H1 (cell line): ENCODE data around the gene JDP2. TPM values are rescaled to one million over a fixed set of nuclear protein-coding genes. Genes with fewer than 3 reads are reported as not detected.

Experiments
- CTCF ChIA-PET: fragments of 300-600 bp; sonication (Branson Sonifier 250); formaldehyde crosslinking; loops from one replicate; lab custom pipeline; 2021; ENCODE audit not compliant: partially characterized antibody; lab: Charles Lee
- POLR2A ChIA-PET: fragments of 300-600 bp; sonication (Branson Sonifier 250); formaldehyde crosslinking; loops from one replicate; lab custom pipeline; 2021; ENCODE audit warnings: inconsistent platforms; ENCODE audit not compliant: partially characterized antibody; lab: Charles Lee
- DNase-seq, 2 experiments: peaks; one replicate each; pipeline versions ENCODE4 v3.0.0 to v3.0.0-alpha.2; 2010 to 2022; ENCODE audit warnings: low spot score in 2 of 2, low read depth in 1 of 2, mixed read lengths in 1 of 2
- FAIRE-seq: peaks from 2 replicates; lab custom pipeline; 2011; peaks lifted over from hg19 to GRCh38; lab: Jason Lieb, UNC
- H2AFZ ChIP-seq: 2 replicates; pipeline ENCODE4 v1.8.1; 2012; ENCODE audit warnings: low read length, inconsistent platforms
- H2AK5ac ChIP-seq: 2 replicates; pipeline ENCODE4 v1.6.1; 2013; ENCODE audit warnings: low read depth, low read length
- H2BK120ac ChIP-seq: replicated peaks from 2 replicates; pipeline ENCODE3; 2013; ENCODE audit warnings: low read depth, low read length, inconsistent platforms
- H2BK12ac ChIP-seq: 2 replicates; pipeline ENCODE4 v1.6.1; 2013; ENCODE audit warnings: low read depth, low read length
- H2BK15ac ChIP-seq: 2 replicates; pipeline ENCODE4 v1.6.1; 2013; ENCODE audit warnings: low read length
- H2BK20ac ChIP-seq: 2 replicates; pipeline ENCODE4 v1.6.1; 2013; ENCODE audit warnings: low read length
- H2BK5ac ChIP-seq: 2 replicates; pipeline ENCODE4 v1.6.1; 2013; ENCODE audit warnings: low read depth, low read length
- H3K14ac ChIP-seq: 2 replicates; pipeline ENCODE4 v1.6.1; 2013; ENCODE audit warnings: inconsistent platforms; ENCODE audit not compliant: insufficient read length
- H3K18ac ChIP-seq: 2 replicates; pipeline ENCODE4 v1.6.1; 2013; ENCODE audit warnings: low read length; ENCODE audit errors: extremely low read depth
- H3K23ac ChIP-seq: 2 replicates; pipeline ENCODE4 v1.6.1; 2013; ENCODE audit warnings: inconsistent platforms; ENCODE audit not compliant: insufficient read length
- H3K23me2 ChIP-seq: 2 replicates; pipeline ENCODE4 v1.6.1; 2013; ENCODE audit warnings: low read depth, low read length
- H3K27ac ChIP-seq: 2 replicates; pipeline ENCODE4 v1.6.1; 2011; ENCODE audit warnings: low read depth, low read length, inconsistent platforms
- H3K27me3 ChIP-seq, 4 experiments: replicated peaks in 1 of 4; 1 replicate in 1 of 4; 2 replicates in 3 of 4; pipeline versions ENCODE4 v1.6.1 to v1.8.1; 2011 to 2013; ENCODE audit warnings: low read length in 3 of 4, mild to moderate bottlenecking in 3 of 4, inconsistent platforms in 2 of 4, mixed read lengths in 2 of 4, moderate library complexity in 1 of 4; ENCODE audit not compliant: control insufficient read depth in 3 of 4, insufficient read depth in 3 of 4; ENCODE audit errors: extremely low read depth in 1 of 4
- H3K36me3 ChIP-seq, 4 experiments: 2 replicates each; pipeline versions ENCODE4 v1.6.1 to v1.8.1; 2011 to 2013; ENCODE audit warnings: mild to moderate bottlenecking in 4 of 4, low read length in 3 of 4, moderate library complexity in 2 of 4, control low read depth in 1 of 4, inconsistent platforms in 1 of 4; ENCODE audit not compliant: insufficient read depth in 4 of 4, control insufficient read depth in 2 of 4
- H3K4ac ChIP-seq: replicated peaks from 2 replicates; pipeline ENCODE3; 2013; ENCODE audit warnings: low read length, low read depth, mixed read lengths, inconsistent platforms; ENCODE audit not compliant: insufficient read length
- H3K4me1 ChIP-seq, 4 experiments: replicated peaks in 1 of 4; 1 replicate in 1 of 4; 2 replicates in 3 of 4; pipeline versions ENCODE4 v1.6.1 to v1.8.1; 2011 to 2013; ENCODE audit warnings: low read length in 3 of 4, inconsistent platforms in 2 of 4, mixed read lengths in 1 of 4; ENCODE audit not compliant: insufficient read depth in 4 of 4, control insufficient read depth in 3 of 4
- H3K4me2 ChIP-seq, 2 experiments: 2 replicates each; pipeline versions ENCODE4 v1.6.1 to v1.8.1; 2011 to 2013; ENCODE audit warnings: low read depth in 2 of 2, low read length in 2 of 2, control low read depth in 1 of 2, inconsistent platforms in 1 of 2, mild to moderate bottlenecking in 1 of 2; ENCODE audit not compliant: insufficient read depth in 1 of 2
- H3K4me3 ChIP-seq, 4 experiments: fragments of 200-600, 300-600 bp in 1 of 4; sonication (generic), shearing (Covaris generic), sonication (Bioruptor Twin) in 1 of 4; 2 replicates each; pipeline versions ENCODE4 v1.5.1 to v1.8.1; 2011 to 2016; ENCODE audit warnings: low read length in 4 of 4, low read depth in 3 of 4, control low read depth in 2 of 4, inconsistent platforms in 2 of 4, mild to moderate bottlenecking in 2 of 4, mixed read lengths in 1 of 4, moderate library complexity in 1 of 4; ENCODE audit not compliant: insufficient read depth in 2 of 4; ENCODE audit errors: extremely low read depth in 1 of 4
- H3K56ac ChIP-seq: replicated peaks from 2 replicates; pipeline ENCODE3; 2013; ENCODE audit warnings: low read depth, mild to moderate bottlenecking, mixed read lengths, low read length, inconsistent platforms; ENCODE audit not compliant: insufficient read length
- H3K79me1 ChIP-seq: 2 replicates; pipeline ENCODE4 v1.6.1; 2013; ENCODE audit warnings: low read depth, low read length, control low read depth
- H3K79me2 ChIP-seq, 2 experiments: 2 replicates each; pipeline versions ENCODE4 v1.6.1 to v1.8.1; 2012 to 2013; ENCODE audit warnings: low read length in 2 of 2, mild to moderate bottlenecking in 2 of 2, inconsistent platforms in 1 of 2; ENCODE audit not compliant: insufficient read depth in 2 of 2, control insufficient read depth in 1 of 2
- H3K9ac ChIP-seq, 4 experiments: replicated peaks in 1 of 4; 1 replicate in 1 of 4; 2 replicates in 3 of 4; pipeline versions ENCODE4 v1.6.1 to v1.8.1; 2011 to 2013; ENCODE audit warnings: low read depth in 3 of 4, low read length in 3 of 4, control low read depth in 2 of 4, mild to moderate bottlenecking in 2 of 4, moderate library complexity in 2 of 4, inconsistent platforms in 1 of 4; ENCODE audit errors: extremely low read depth in 1 of 4
- H3K9me3 ChIP-seq, 2 experiments: 2 replicates each; pipeline versions ENCODE4 v1.6.1 to v1.8.1; 2012 to 2013; ENCODE audit warnings: mild to moderate bottlenecking in 2 of 2, moderate library complexity in 2 of 2, control low read depth in 1 of 2, inconsistent platforms in 1 of 2, low read depth in 1 of 2, low read length in 1 of 2, mixed read lengths in 1 of 2; ENCODE audit not compliant: insufficient read depth in 2 of 2
- H4K20me1 ChIP-seq, 2 experiments: replicated peaks in 1 of 2; 2 replicates each; pipeline versions ENCODE3 to v1.8.1; 2011 to 2013; ENCODE audit warnings: inconsistent platforms in 2 of 2, low read length in 2 of 2, mild to moderate bottlenecking in 1 of 2; ENCODE audit not compliant: insufficient read depth in 2 of 2, control insufficient read depth in 1 of 2
- H4K5ac ChIP-seq: 2 replicates; pipeline ENCODE4 v1.6.1; 2013; ENCODE audit warnings: low read length, low read depth, mixed read lengths, inconsistent platforms; ENCODE audit not compliant: insufficient read length
- H4K8ac ChIP-seq: 2 replicates; pipeline ENCODE4 v1.8.0; 2013; ENCODE audit warnings: mild to moderate bottlenecking, moderate library complexity, low read length, inconsistent platforms; ENCODE audit not compliant: insufficient read depth; ENCODE audit errors: extremely low read depth
- H4K91ac ChIP-seq: replicated peaks from 2 replicates; pipeline ENCODE3; 2013; ENCODE audit warnings: low read length, mixed read lengths, inconsistent platforms; ENCODE audit not compliant: insufficient read length
- CBX8 ChIP-seq: fragments of 300-800, 300-1000 bp; sonication (generic); IDR thresholded peaks from 2 replicates; pipeline ENCODE4 v1.7.1; 2016; ENCODE audit warnings: low read depth, low read length, borderline replicate concordance
- CTBP2 ChIP-seq: IDR thresholded peaks from 2 replicates; pipeline ENCODE4 v1.7.0; 2011; ENCODE audit warnings: borderline replicate concordance, mild to moderate bottlenecking, moderate library complexity, mixed read lengths, low read length; ENCODE audit not compliant: insufficient read depth, insufficient read length
- EGR1 ChIP-seq: IDR thresholded peaks from 2 replicates; pipeline ENCODE4 v1.6.1; 2011; ENCODE audit warnings: low read depth, low read length, borderline replicate concordance
- HDAC6 ChIP-seq: IDR thresholded peaks from one replicate; pipeline ENCODE4 v1.7.1; 2012; ENCODE audit warnings: low read depth, mild to moderate bottlenecking, inconsistent platforms, low read length, moderate library complexity
- JUND ChIP-seq: IDR thresholded peaks from 2 replicates; pipeline ENCODE4 v1.6.1; 2011; ENCODE audit warnings: mild to moderate bottlenecking, improper control_type of control experiment, low read length
- MAFK ChIP-seq: IDR thresholded peaks from 2 replicates; pipeline ENCODE4 v1.6.1; 2012; ENCODE audit warnings: low read depth, mild to moderate bottlenecking, improper control_type of control experiment, low read length
- POLR2A ChIP-seq, 2 experiments: IDR thresholded peaks; 1 replicate in 1 of 2; 2 replicates in 1 of 2; pipeline ENCODE4 v1.6.1; 2011; ENCODE audit warnings: low read depth in 2 of 2, low read length in 2 of 2, mild to moderate bottlenecking in 2 of 2; ENCODE audit errors: control extremely low read depth in 1 of 2
- SIRT6 ChIP-seq: IDR thresholded peaks from one replicate; pipeline ENCODE4 v1.7.1; 2012; ENCODE audit warnings: low read length, inconsistent platforms
- SP1 ChIP-seq: IDR thresholded peaks from 2 replicates; pipeline ENCODE4 v1.6.1; 2011; ENCODE audit warnings: low read depth, low read length
- TEAD4 ChIP-seq: IDR thresholded peaks from 2 replicates; pipeline ENCODE4 v1.6.1; 2012; ENCODE audit warnings: low read depth, low read length, inconsistent platforms, mixed read lengths
- ZNF274 ChIP-seq: IDR thresholded peaks from 2 replicates; pipeline ENCODE4 v1.7.0; 2012; ENCODE audit warnings: low read length, borderline replicate concordance; ENCODE audit errors: extremely low read depth
- WGBS, 2 experiments: shearing (Covaris generic) in 1 of 2; methylation state at CpG; one replicate each; pipeline versions ENCODE4 v1.1.6 to v1.1.7; 2013 to 2015; ENCODE audit warnings: low lambda C conversion rate in 2 of 2, mixed read lengths in 2 of 2, inconsistent platforms in 1 of 2, low coverage in 1 of 2, missing lambda C conversion rate in 1 of 2; ENCODE audit not compliant: insufficient replicate concordance in 2 of 2, insufficient coverage in 1 of 2, insufficient read length in 1 of 2; ENCODE audit errors: extremely low coverage in 1 of 2, missing lambda C conversion rate in 1 of 2; 5-methylcytosine and 5-hydroxymethylcytosine counted together
- polyA plus RNA-seq, 7 experiments: library from polyadenylated mRNA; depleted of rRNA in 3 of 7; stranded (reverse) in 5 of 7; unstranded in 2 of 7; fragments of >200 nt in 5 of 7; fragments of 200-250 nt in 2 of 7; gene quantifications; 1 replicate in 5 of 7; 2 replicates in 1 of 7; 4 replicates in 1 of 7; pipeline versions ENCODE4 v1.2.1 to v1.2.3, GENCODE V29; 2011 to 2013; ENCODE audit warnings: missing spikeins in 2 of 7, mixed read lengths in 2 of 7
- total RNA-seq: library from RNA; stranded (reverse); fragmentation: NEBNext Ultra II Directional; extraction: Animal tissue kit (Norgen Biotek cat#: 25700); gene quantifications from 2 replicates; pipeline ENCODE4 v1.2.1, GENCODE V29; 2021
- TF ChIP-seq, protein P1 (sequence below): IDR thresholded peaks from 2 replicates; pipeline ENCODE4 v1.6.1; 2012; ENCODE audit warnings: low read length, inconsistent platforms

The JDP2 gene
- total and polyA plus RNA-seq, 2 of the 8 experiments (the other 6 are each of a cell fraction or from before 2014, with no cell fraction given): 8.9 to 27.2 TPM

DNA sequence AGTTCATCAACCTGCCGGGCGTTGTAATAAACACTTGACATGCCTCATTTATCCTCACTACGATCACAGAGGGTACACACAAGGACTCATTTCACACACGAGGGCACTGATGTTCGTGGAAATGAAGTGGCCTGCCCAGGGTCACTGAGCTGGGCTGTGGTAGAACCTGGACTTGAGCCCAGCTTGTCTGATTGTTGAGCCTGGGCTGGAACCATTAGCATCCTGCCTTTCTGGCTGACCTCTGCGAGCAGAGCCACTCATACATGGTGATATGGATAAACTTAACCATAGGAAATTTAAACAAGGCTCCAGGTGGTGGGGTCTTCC lies 16.6 kb upstream of the JDP2 start:
- no peak overlapping the region for H3K4ac ChIP-seq
- H3K79me2 ChIP-seq: no peaks in the 10 kb centered on the region
- H2BK120ac ChIP-seq: no peak overlapping the region
- peak overlapping the region; percentile 50 for H2BK20ac ChIP-seq
- H3K18ac ChIP-seq: peak overlapping the region; percentile 43
- 88% methylated on average over 6 of the region's 6 CpGs; no CpG with 5 or more reads in 1 of the 2 experiments for WGBS, 2 experiments
- no peak overlapping the region for H3K23ac ChIP-seq
- H2BK5ac ChIP-seq: peak overlapping the region; percentile 49; the same call in 1 of the 2 replicates
- no peaks in the 10 kb centered on the region for H4K20me1 ChIP-seq
- no peaks in the 10 kb centered on the region for H3K36me3 ChIP-seq
- H3K27me3 ChIP-seq: no peaks in the 10 kb centered on the region
- H3K14ac ChIP-seq: no peak overlapping the region
- no peak overlapping the region for H3K4me3 ChIP-seq
- FAIRE-seq (no peak), DNase-seq (no peak)
- H4K5ac ChIP-seq: no peak overlapping the region
- H3K79me1 ChIP-seq: no peaks in the 10 kb centered on the region
- TF ChIP-seq CBX8 (no peak), ZNF274 (no peak), SIRT6 (no peak), POLR2A (IDR thresholded peaks at IDR 0.05; ENCODE audit: control extremely low read depth in 1 of 2, low read depth in 2 of 2, low read length in 2 of 2) (no peak), HDAC6 (no peak), CTBP2 (no peak), EGR1 (no peak), TEAD4 (no peak), MAFK (no peak), JUND (no peak), SP1 (no peak)
- TF ChIP-seq, protein P1, sequence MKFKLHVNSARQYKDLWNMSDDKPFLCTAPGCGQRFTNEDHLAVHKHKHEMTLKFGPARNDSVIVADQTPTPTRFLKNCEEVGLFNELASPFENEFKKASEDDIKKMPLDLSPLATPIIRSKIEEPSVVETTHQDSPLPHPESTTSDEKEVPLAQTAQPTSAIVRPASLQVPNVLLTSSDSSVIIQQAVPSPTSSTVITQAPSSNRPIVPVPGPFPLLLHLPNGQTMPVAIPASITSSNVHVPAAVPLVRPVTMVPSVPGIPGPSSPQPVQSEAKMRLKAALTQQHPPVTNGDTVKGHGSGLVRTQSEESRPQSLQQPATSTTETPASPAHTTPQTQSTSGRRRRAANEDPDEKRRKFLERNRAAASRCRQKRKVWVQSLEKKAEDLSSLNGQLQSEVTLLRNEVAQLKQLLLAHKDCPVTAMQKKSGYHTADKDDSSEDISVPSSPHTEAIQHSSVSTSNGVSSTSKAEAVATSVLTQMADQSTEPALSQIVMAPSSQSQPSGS: no peak
- no peak overlapping the region for H3K9ac ChIP-seq
- POLR2A ChIA-PET: interaction anchor here (1.2 to 1.3 kb wide), 2 partner anchors 11 to 152 kb away, joined by 4 to 5 read pairs; no protein-coding TSS in a partner anchor
- H3K23me2 ChIP-seq: no peaks in the 10 kb centered on the region
- H3K9me3 ChIP-seq: peaks cover 0 to 2% of the 10 kb centered on the region in 2 experiments; a peak in 1 of 4 replicates
- H2BK15ac ChIP-seq: peak overlapping the region; percentile 37; the same call in 1 of the 2 replicates
- no peak overlapping the region for H4K8ac ChIP-seq
- no peak overlapping the region for H2AFZ ChIP-seq
- no peak overlapping the region for H3K56ac ChIP-seq
- CTCF ChIA-PET: interaction anchor here (0.6 to 1.2 kb wide), 8 partner anchors 33 to 139 kb away, joined by 3 to 5 read pairs (median 4); no protein-coding TSS in a partner anchor
- H4K91ac ChIP-seq: no peak overlapping the region
- H2AK5ac ChIP-seq: peak overlapping the region; percentile 67; the same call in 1 of the 2 replicates
- peaks cover 0 to 16% (median 10%) of the 10 kb centered on the region in 4 experiments; a peak in 6 of 7 replicates for H3K4me1 ChIP-seq
- H3K4me2 ChIP-seq: no peak overlapping the region
- peak overlapping the region; percentile 64 for H2BK12ac ChIP-seq
- no peak overlapping the region for H3K27ac ChIP-seq
